Spleen (tissue), 11 donors: Measurements from ENCODE around the gene TAOK1. TPM values are rescaled to one million over a fixed set of nuclear protein-coding genes. Genes with fewer than 3 reads are reported as not detected.
A peak's percentile ranks its signal among the peaks of the same experiment; 100 is the strongest.

Experiments used
- DNase-seq: peaks from one replicate; pipeline ENCODE4 v3.0.0-alpha.2; 2020
- H3K27ac ChIP-seq, 8 donors: fragments of 200-600 bp; sonication (generic) in 7 of 8; 1 replicate in 4 of 8; 2 replicates in 4 of 8; pipeline versions ENCODE4 v1.5.0 to v1.8.0; 2016 to 2021; ENCODE audit warnings: inconsistent platforms in 4 of 8, mild to moderate bottlenecking in 4 of 8, moderate library complexity in 1 of 8
- H3K27me3 ChIP-seq, 7 donors: fragments of 200-600 bp; sonication (generic) in 6 of 7; replicated peaks in 1 of 7; 1 replicate in 4 of 7; 2 replicates in 3 of 7; pipeline versions ENCODE4 v1.5.0 to v1.8.0; 2016 to 2021; ENCODE audit warnings: inconsistent platforms in 3 of 7, mild to moderate bottlenecking in 1 of 7
- H3K36me3 ChIP-seq, 6 donors: fragments of 200-600 bp; sonication (generic) in 5 of 6; 1 replicate in 4 of 6; 2 replicates in 2 of 6; pipeline versions ENCODE4 v1.5.0 to v1.8.0; 2016 to 2021; ENCODE audit warnings: inconsistent platforms in 2 of 6
- H3K4me1 ChIP-seq, 6 donors: fragments of 200-600 bp; sonication (generic) in 5 of 6; 1 replicate in 3 of 6; 2 replicates in 3 of 6; pipeline versions ENCODE4 v1.5.0 to v1.8.0; 2016 to 2021; ENCODE audit warnings: inconsistent platforms in 3 of 6
- H3K4me3 ChIP-seq, 8 donors: fragments of 200-600 bp; sonication (generic) in 7 of 8; 1 replicate in 4 of 8; 2 replicates in 4 of 8; pipeline versions ENCODE4 v1.5.0 to v1.8.0; 2016 to 2021; ENCODE audit warnings: inconsistent platforms in 4 of 8, mild to moderate bottlenecking in 4 of 8, moderate library complexity in 2 of 8
- H3K9me3 ChIP-seq, 8 donors: fragments of 200-600 bp; sonication (generic) in 7 of 8; 1 replicate in 4 of 8; 2 replicates in 4 of 8; pipeline versions ENCODE4 v1.5.0 to v1.8.0; 2016 to 2021; ENCODE audit warnings: inconsistent platforms in 4 of 8
- CTCF ChIP-seq, 11 experiments: fragments of 200-600 bp in 7 of 11; fragments of 450-650 bp in 4 of 11; sonication (generic) in 4 of 11; IDR thresholded peaks in 8 of 11; conservative IDR thresholded peaks in 3 of 11; 1 replicate in 7 of 11; 2 replicates in 4 of 11; pipeline versions ENCODE4 v1.4.0 to v1.8.0; 2016 to 2021; ENCODE audit warnings: antibody characterized with exemption in 11 of 11, inconsistent platforms in 4 of 11, mild to moderate bottlenecking in 1 of 11
- POLR2A ChIP-seq, 3 donors: fragments of 450-650 bp; IDR thresholded peaks; one replicate each; pipeline ENCODE4 v1.5.1; 2017; ENCODE audit warnings: antibody characterized with exemption in 3 of 3, mild to moderate bottlenecking in 1 of 3
- POLR2AphosphoS5 ChIP-seq, 3 donors: sonication (generic); formaldehyde crosslinking; IDR thresholded peaks; one replicate each; pipeline ENCODE4 v1.5.1; 2017; ENCODE audit warnings: antibody characterized with exemption in 3 of 3
- WGBS, 5 donors: extraction: QIAGEN DNeasy Blood & Tissue Kit in 3 of 5; methylation state at CpG; one replicate each; pipeline versions ENCODE4 v1.1.5 to v1.1.7; 2013 to 2018; 5-methylcytosine and 5-hydroxymethylcytosine counted together
- intact Hi-C: fragments of 100-400 bp; cut with DNase I; formaldehyde crosslinking; loops from one replicate; pipeline ENCODE4 v1.15.0; 2023; ENCODE audit warnings: low total_unique reads
- polyA plus RNA-seq, 3 donors: library from polyadenylated mRNA; stranded (reverse); fragments of 200-250 nt; gene quantifications; one replicate each; pipeline ENCODE4 v1.2.1, GENCODE V29; 2013
- total RNA-seq, 7 donors: library from RNA; depleted of rRNA in 3 of 7; stranded (reverse); fragments of >200 nt in 3 of 7; fragmentation: NEBNext Ultra II Directional in 4 of 7; extraction: Animal tissue kit (Norgen Biotek cat#: 25700) in 4 of 7; gene quantifications; one replicate each; pipeline versions ENCODE4 v1.1.0 to v1.2.1, GENCODE V29; 2016 to 2021
- donor health status: healthy with polysubstance abuse.
- donor health status: DM: no; HTN: no; CAD: no; lungs with moderate emphysema.
- donor health status: DM: no; HTN: no; CAD: no.
- donor health status: Bipolar disorder and iron deficiency.
- donor health status: healthy.
- donor health status: DM: no; HTN: no; CAD: no.
- donor health status: DM: yes; HTN: yes; CAD: no.

TAOK1 gene
- total and polyA plus RNA-seq, 10 donors, result 5.1 to 88.5 (median 56.9) TPM

- intact Hi-C loops, result no loop called here
- WGBS, 5 donors, result 93 to 96% (median 95%) methylated on average over 4 of the region's 4 CpGs
- no peak for TF ChIP-seq POLR2AphosphoS5 (IDR thresholded peaks at IDR 0.05)
- TF ChIP-seq CTCF (IDR thresholded peaks at IDR 0.05 in 8 of 11, conservative IDR thresholded peaks at IDR 0.05 in 3 of 11), result no peak
- no peak for TF ChIP-seq POLR2A (IDR thresholded peaks at IDR 0.05)
- Histone ChIP-seq H3K27me3 (no peaks in the 10 kb centered on the region), H3K4me3 (no peak overlapping the region), H3K4me1 (peaks cover 19 to 58% (median 42%) of the 10 kb centered on the region in 6 donors), H3K27ac (no peak overlapping the region), H3K9me3 (no peaks in the 10 kb centered on the region), H3K36me3 (peaks cover 0 to 20% (median 15%) of the 10 kb centered on the region in 6 donors)
- DNase-seq, result no peak
Observed at GRCh38 chr17:29394761-29395160, 4.6 kb downstream of the TAOK1 start.

- no peaks in the 10 kb centered on the region for H3K9me3 ChIP-seq
- DNase-seq, result no peak
- H3K4me1 ChIP-seq, result peaks cover 19 to 58% (median 41%) of the 10 kb centered on the region in 6 donors
- intact Hi-C loops, result no loop called here
- 74 to 91% (median 83%) methylated on average over 2 of the region's 2 CpGs for WGBS, 5 donors
- H3K36me3 ChIP-seq, result peaks cover 0 to 33% (median 18%) of the 10 kb centered on the region in 6 donors
- no peak for TF ChIP-seq POLR2AphosphoS5 (IDR thresholded peaks at IDR 0.05)
- TF ChIP-seq CTCF (IDR thresholded peaks at IDR 0.05 in 8 of 11, conservative IDR thresholded peaks at IDR 0.05 in 3 of 11), result no peak
- no peak for TF ChIP-seq POLR2A (IDR thresholded peaks at IDR 0.05)
- no peak overlapping the region for H3K4me3 ChIP-seq
- no peak overlapping the region for H3K27ac ChIP-seq
- no peaks in the 10 kb centered on the region for H3K27me3 ChIP-seq
Observed at GRCh38 chr17:29396066-29396465, 5.9 kb downstream of the TAOK1 start.

- intact Hi-C loops, result no loop called here
- Histone ChIP-seq H3K4me1 (peaks cover 0 to 52% (median 27%) of the 10 kb centered on the region in 6 donors), H3K9me3 (no peaks in the 10 kb centered on the region), H3K36me3 (peaks cover 0 to 62% (median 18%) of the 10 kb centered on the region in 6 donors), H3K27ac (no peak overlapping the region), H3K27me3 (no peaks in the 10 kb centered on the region), H3K4me3 (no peak overlapping the region)
- TF ChIP-seq CTCF (IDR thresholded peaks at IDR 0.05 in 8 of 11, conservative IDR thresholded peaks at IDR 0.05 in 3 of 11), result no peak
- TF ChIP-seq POLR2A (IDR thresholded peaks at IDR 0.05), result no peak
- no peak for TF ChIP-seq POLR2AphosphoS5 (IDR thresholded peaks at IDR 0.05)
- 94 to 99% (median 94%) methylated on average over 4 of the region's 4 CpGs for WGBS, 5 donors
- DNase-seq, result no peak
Observed at GRCh38 chr17:29399634-29400033, 9.5 kb downstream of the TAOK1 start.

- H3K4me3 ChIP-seq, result no peak overlapping the region
- H3K27ac ChIP-seq, result peak overlapping the region in 1 of 8 donors; percentile 13
- peaks cover 0 to 74% (median 23%) of the 10 kb centered on the region in 6 donors for H3K36me3 ChIP-seq
- WGBS, 5 donors, result 95 to 100% (median 99%) methylated on average over 4 of the region's 4 CpGs
- H3K4me1 ChIP-seq, result peaks cover 0 to 40% (median 19%) of the 10 kb centered on the region in 6 donors
- no peak for TF ChIP-seq POLR2A (IDR thresholded peaks at IDR 0.05)
- H3K27me3 ChIP-seq, result no peaks in the 10 kb centered on the region
- intact Hi-C loops, result no loop called here
- no peak for DNase-seq
- H3K9me3 ChIP-seq, result no peaks in the 10 kb centered on the region
Observed at GRCh38 chr17:29400818-29401217, 10.7 kb downstream of the TAOK1 start.

GRCh38 chr17:29401258-29401657 is 11.1 kb downstream of the TAOK1 start:
- Histone ChIP-seq H3K27me3 (no peaks in the 10 kb centered on the region), H3K4me1 (peaks cover 0 to 41% (median 19%) of the 10 kb centered on the region in 6 donors), H3K4me3 (no peak overlapping the region), H3K36me3 (peaks cover 0 to 79% (median 23%) of the 10 kb centered on the region in 6 donors), H3K27ac (peak overlapping the region in 1 of 8 donors; percentile 13), H3K9me3 (no peaks in the 10 kb centered on the region)
- no peak for DNase-seq
- 47 to 82% (median 74%) methylated on average over 4 of the region's 4 CpGs for WGBS, 5 donors
- TF ChIP-seq CTCF (IDR thresholded peaks at IDR 0.05 in 8 of 11, conservative IDR thresholded peaks at IDR 0.05 in 3 of 11) (no peak), POLR2A (IDR thresholded peaks at IDR 0.05) (no peak), POLR2AphosphoS5 (IDR thresholded peaks at IDR 0.05) (no peak)
- intact Hi-C loops, result no loop called here
